ENCODE results near the gene DLK2.

DNA sequence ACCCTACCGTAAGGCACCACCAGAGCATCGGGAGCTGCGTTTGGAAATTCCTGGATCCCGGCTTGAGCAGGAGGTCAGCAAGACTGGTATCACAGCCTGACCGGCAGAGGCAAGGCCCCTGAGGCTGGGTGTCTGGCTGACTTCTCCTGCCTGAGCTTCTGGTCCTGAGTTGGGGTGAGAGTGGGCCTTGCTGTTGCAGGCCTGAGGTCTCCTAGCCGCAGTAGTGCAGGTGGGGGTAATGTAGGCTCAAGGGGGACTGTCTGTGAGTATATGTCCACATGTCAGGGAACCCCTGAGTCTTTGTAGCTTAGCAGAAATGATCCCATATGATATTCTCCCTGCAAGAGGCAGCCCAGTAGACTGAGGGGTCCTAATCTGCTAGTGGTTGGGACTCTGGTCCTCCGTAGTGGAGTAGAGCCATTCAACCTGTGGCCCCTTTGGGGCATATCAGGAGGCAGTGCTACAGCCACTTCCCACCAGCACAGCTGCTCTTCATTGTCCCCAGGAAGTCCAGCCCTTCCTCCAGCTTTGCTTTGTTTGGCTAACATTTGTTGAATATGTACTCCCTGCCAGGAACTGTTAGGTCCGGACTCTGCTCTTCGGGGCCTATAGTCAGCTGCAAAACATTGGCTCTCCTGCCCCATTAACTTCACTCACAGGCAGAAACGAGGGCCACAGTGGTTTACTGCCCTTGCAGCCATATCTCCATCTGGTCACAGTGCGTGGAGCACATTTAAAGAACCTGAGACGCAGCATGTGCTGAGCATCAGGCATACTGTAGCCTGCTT is 43.9 kb upstream of the DLK2 start:
- TF ChIP-seq, protein P1, sequence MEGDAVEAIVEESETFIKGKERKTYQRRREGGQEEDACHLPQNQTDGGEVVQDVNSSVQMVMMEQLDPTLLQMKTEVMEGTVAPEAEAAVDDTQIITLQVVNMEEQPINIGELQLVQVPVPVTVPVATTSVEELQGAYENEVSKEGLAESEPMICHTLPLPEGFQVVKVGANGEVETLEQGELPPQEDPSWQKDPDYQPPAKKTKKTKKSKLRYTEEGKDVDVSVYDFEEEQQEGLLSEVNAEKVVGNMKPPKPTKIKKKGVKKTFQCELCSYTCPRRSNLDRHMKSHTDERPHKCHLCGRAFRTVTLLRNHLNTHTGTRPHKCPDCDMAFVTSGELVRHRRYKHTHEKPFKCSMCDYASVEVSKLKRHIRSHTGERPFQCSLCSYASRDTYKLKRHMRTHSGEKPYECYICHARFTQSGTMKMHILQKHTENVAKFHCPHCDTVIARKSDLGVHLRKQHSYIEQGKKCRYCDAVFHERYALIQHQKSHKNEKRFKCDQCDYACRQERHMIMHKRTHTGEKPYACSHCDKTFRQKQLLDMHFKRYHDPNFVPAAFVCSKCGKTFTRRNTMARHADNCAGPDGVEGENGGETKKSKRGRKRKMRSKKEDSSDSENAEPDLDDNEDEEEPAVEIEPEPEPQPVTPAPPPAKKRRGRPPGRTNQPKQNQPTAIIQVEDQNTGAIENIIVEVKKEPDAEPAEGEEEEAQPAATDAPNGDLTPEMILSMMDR (IDR thresholded peaks at IDR 0.05), result no peak
- TF ChIP-seq POLR2A (IDR thresholded peaks at IDR 0.05), result no peak
